ENCODE measurements around the gene EPC1.
"Not testable (repeated sequence)": the region's sequence is repeated elsewhere in the genome, so short reads cannot be mapped to it uniquely, and the experiment has no call there.

Gene EPC1

GRCh38 chr10:32232378-32232777 lies 114.6 kb downstream of the EPC1 start:
- no peak for DNase-seq (ENCODE audit: low spot score)

- DNase-seq (ENCODE audit: low spot score) = not testable (repeated sequence)
Measured at GRCh38 chr10:32229788-32230187, 117.2 kb downstream of the EPC1 start.

GRCh38 chr10:32229170-32229569 lies 117.8 kb downstream of the EPC1 start:
- DNase-seq (ENCODE audit: low spot score) = no peak

GRCh38 chr10:32227802-32228201 lies 119.2 kb downstream of the EPC1 start:
- DNase-seq (ENCODE audit: low spot score) = no peak

- DNase-seq (ENCODE audit: low spot score) = no peak
Measured at GRCh38 chr10:32226624-32227023, 120.3 kb downstream of the EPC1 start.

GRCh38 chr10:32225976-32226375 lies 121.0 kb downstream of the EPC1 start:
- no peak for DNase-seq (ENCODE audit: low spot score)

- not testable (repeated sequence) for DNase-seq (ENCODE audit: low spot score)
Measured at GRCh38 chr10:32222376-32222775, 124.6 kb downstream of the EPC1 start.

- not testable (repeated sequence) for DNase-seq (ENCODE audit: low spot score)
Measured at GRCh38 chr10:32219156-32219555, 127.8 kb downstream of the EPC1 start.

- DNase-seq (ENCODE audit: low spot score) = not testable (repeated sequence)
Measured at GRCh38 chr10:32218206-32219044, 128.5 kb downstream of the EPC1 start.

Data from AG08396 (cell line).